ENCODE results near the gene ZNF772. TPM values are rescaled to one million over a fixed set of nuclear protein-coding genes. Genes with fewer than 3 reads are reported as not detected.

ZNF772 gene
- total and polyA plus RNA-seq, 5 experiments from 2014 or later: 2.6 to 23.8 (median 3.4) TPM

DNA sequence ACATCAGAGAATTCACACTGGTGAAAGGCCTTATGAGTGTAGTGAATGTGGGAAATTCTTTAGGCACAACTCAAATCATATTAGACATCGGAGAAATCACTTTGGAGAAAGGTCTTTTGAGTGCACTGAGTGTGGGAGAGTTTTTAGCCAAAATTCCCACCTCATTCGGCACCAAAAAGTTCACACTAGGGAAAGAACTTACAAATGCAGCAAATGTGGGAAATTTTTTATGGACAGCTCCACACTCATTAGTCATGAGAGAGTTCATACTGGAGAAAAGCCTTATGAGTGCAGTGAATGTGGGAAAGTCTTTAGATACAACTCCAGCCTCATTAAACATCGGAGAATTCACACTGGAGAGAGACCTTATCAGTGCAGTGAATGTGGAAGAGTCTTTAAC lies 56.3 kb downstream of the ZNF772 start:
- Mint-ChIP-seq H3K36me3 (peaks cover 56 to 65% (median 60%) of the 10 kb centered on the region in 3 donors), H3K4me1 (peaks cover 0 to 7% (median 6%) of the 10 kb centered on the region in 4 donors)
- no peak for ATAC-seq

DNA sequence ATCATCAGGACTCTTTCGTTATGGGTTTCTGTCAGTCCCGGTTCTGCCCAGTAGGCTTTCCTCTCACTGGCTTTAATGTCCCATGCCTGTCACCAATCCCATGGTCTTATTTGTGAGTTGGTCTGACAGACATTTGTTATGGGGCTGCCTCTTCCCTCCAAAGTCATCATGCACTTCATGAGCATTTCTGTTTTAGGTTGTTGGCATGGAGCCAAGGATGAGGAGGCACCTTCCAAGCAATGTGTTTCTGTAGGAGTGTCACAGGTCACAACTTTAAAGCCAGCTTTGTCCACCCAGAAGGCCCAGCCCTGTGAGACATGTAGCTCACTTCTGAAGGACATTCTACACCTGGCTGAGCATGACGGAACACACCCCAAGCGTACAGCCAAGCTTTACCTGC lies 57.9 kb downstream of the ZNF772 start:
- H3K27ac Mint-ChIP-seq: no peak overlapping the region
- H3K9me3 Mint-ChIP-seq: peaks cover 8 to 93% (median 43%) of the 10 kb centered on the region in 9 donors
- ATAC-seq: no peak
- POLR2A ChIA-PET: no interaction called here
- DNase-seq: no peak
- H3K27me3 Mint-ChIP-seq: no peaks in the 10 kb centered on the region
- peaks cover 68 to 76% (median 72%) of the 10 kb centered on the region in 3 donors for H3K36me3 Mint-ChIP-seq
- no peak overlapping the region for H3K4me3 Mint-ChIP-seq
- H3K4me1 Mint-ChIP-seq: peaks cover 3 to 20% (median 17%) of the 10 kb centered on the region in 4 donors

More for the DNA sequence above, 56.3 kb downstream of the ZNF772 start:
- Mint-ChIP-seq H3K9me3 (peaks cover 8 to 93% (median 33%) of the 10 kb centered on the region in 9 donors), H3K27me3 (no peaks in the 10 kb centered on the region), H3K27ac (no peak overlapping the region), H3K4me3 (no peak overlapping the region)
- DNase-seq: no peak
- POLR2A ChIA-PET: no interaction called here

Other genes starting within 250 kb of the ZNF772 start
- gene AURKC, start 246.5 kb downstream of the ZNF772 start, total RNA-seq: 1 to 10 TPM; 1.0 to 2.0 TPM
- gene AURKC, start 246.5 kb downstream of the ZNF772 start, polyA plus RNA-seq: not detected
- 10 to 100 TPM; 22.3 to 24.3 TPM for gene ZNF805, start 236.9 kb downstream of the ZNF772 start, total RNA-seq
- gene ZNF805, start 236.9 kb downstream of the ZNF772 start, polyA plus RNA-seq: 1 to 10 TPM; 3.2 to 3.8 (median 3.6) TPM
- 10 to 100 TPM; 74.4 to 85.3 TPM for gene ZNF460, start 197.1 kb downstream of the ZNF772 start, total RNA-seq
- gene ZNF460, start 197.1 kb downstream of the ZNF772 start, polyA plus RNA-seq: 1 to 10 TPM; 5.4 to 9.4 (median 6.0) TPM
- 10 to 100 TPM; 13.1 to 13.7 TPM for gene ZNF543, start 157.1 kb downstream of the ZNF772 start, total RNA-seq
- 1 to 10 TPM in 2 of 3 donors, under 1 TPM in 1; 0.98 to 6.4 (median 2.7) TPM for gene ZNF543, start 157.1 kb downstream of the ZNF772 start, polyA plus RNA-seq
- gene ZNF304, start 126.3 kb downstream of the ZNF772 start, total RNA-seq: 10 to 100 TPM; 17.2 TPM
- 1 to 10 TPM; 1.5 to 3.3 (median 1.7) TPM for gene ZNF304, start 126.3 kb downstream of the ZNF772 start, polyA plus RNA-seq
- 10 to 100 TPM; 12.2 to 15.6 TPM for gene TRAPPC2B, start 114.0 kb downstream of the ZNF772 start, total RNA-seq
- 10 to 100 TPM; 15.0 to 20.5 (median 19.1) TPM for gene TRAPPC2B, start 114.0 kb downstream of the ZNF772 start, polyA plus RNA-seq
- gene ZNF547, start 114.0 kb downstream of the ZNF772 start, total RNA-seq: 1 to 10 TPM; 7.3 to 7.4 TPM
- gene ZNF547, start 114.0 kb downstream of the ZNF772 start, polyA plus RNA-seq: 1 to 10 TPM in 1 of 3 donors, under 1 TPM in 2; 0.28 to 1.2 (median 0.34) TPM
- gene ZNF548, start 87.7 kb downstream of the ZNF772 start, total RNA-seq: 10 to 100 TPM; 91.9 to 96.6 TPM
- gene ZNF548, start 87.7 kb downstream of the ZNF772 start, polyA plus RNA-seq: 10 to 100 TPM; 11.8 to 16.5 (median 12.2) TPM
- gene ZNF17, start 66.4 kb downstream of the ZNF772 start, total RNA-seq: 10 to 100 TPM; 23.9 to 27.1 TPM
- 1 to 10 TPM; 2.9 to 5.8 (median 4.5) TPM for gene ZNF17, start 66.4 kb downstream of the ZNF772 start, polyA plus RNA-seq
- 10 to 100 TPM; 19.4 to 20.3 TPM for gene ZNF749, start 42.2 kb downstream of the ZNF772 start, total RNA-seq
- gene ZNF749, start 42.2 kb downstream of the ZNF772 start, polyA plus RNA-seq: 10 to 100 TPM in 2 of 3 donors, 1 to 10 TPM in 1; 8.6 to 35.4 (median 22.2) TPM
- 1 to 10 TPM; 1.4 to 2.2 TPM for gene VN1R1, start 20.4 kb downstream of the ZNF772 start, total RNA-seq
- under 1 TPM; 0.17 to 0.32 (median 0.20) TPM for gene VN1R1, start 20.4 kb downstream of the ZNF772 start, polyA plus RNA-seq
- 10 to 100 TPM; 29.2 to 31.2 TPM for gene ZNF419, start 10.2 kb upstream of the ZNF772 start, total RNA-seq
- 10 to 100 TPM in 1 of 3 donors, 1 to 10 TPM in 2; 5.6 to 12.3 (median 5.8) TPM for gene ZNF419, start 10.2 kb upstream of the ZNF772 start, polyA plus RNA-seq
- 10 to 100 TPM; 25.2 to 30.9 TPM for gene ZNF773, start 22.4 kb upstream of the ZNF772 start, total RNA-seq
- 10 to 100 TPM in 1 of 3 donors, 1 to 10 TPM in 2; 8.7 to 18.6 (median 8.9) TPM for gene ZNF773, start 22.4 kb upstream of the ZNF772 start, polyA plus RNA-seq
- gene ZNF549, start 49.8 kb upstream of the ZNF772 start, total RNA-seq: 10 to 100 TPM; 24.7 to 25.5 TPM
- 1 to 10 TPM; 6.3 to 9.1 (median 8.6) TPM for gene ZNF549, start 49.8 kb upstream of the ZNF772 start, polyA plus RNA-seq
- gene ZNF550, start 82.3 kb upstream of the ZNF772 start, total RNA-seq: 10 to 100 TPM; 49.5 to 51.1 TPM
- gene ZNF550, start 82.3 kb upstream of the ZNF772 start, polyA plus RNA-seq: 10 to 100 TPM in 1 of 3 donors, 1 to 10 TPM in 2; 4.1 to 17.8 (median 6.1) TPM
- 10 to 100 TPM; 14.4 to 16.0 TPM for gene ZNF416, start 101.3 kb upstream of the ZNF772 start, total RNA-seq
- gene ZNF416, start 101.3 kb upstream of the ZNF772 start, polyA plus RNA-seq: 1 to 10 TPM; 4.1 to 7.6 (median 4.3) TPM
- gene ZIK1, start 106.6 kb upstream of the ZNF772 start, total RNA-seq: 10 to 100 TPM; 23.9 to 24.9 TPM
- 10 to 100 TPM in 1 of 3 donors, 1 to 10 TPM in 2; 4.2 to 11.4 (median 7.9) TPM for gene ZIK1, start 106.6 kb upstream of the ZNF772 start, polyA plus RNA-seq
- 10 to 100 TPM; 11.6 to 14.2 TPM for gene ZNF530, start 122.3 kb upstream of the ZNF772 start, total RNA-seq
- gene ZNF530, start 122.3 kb upstream of the ZNF772 start, polyA plus RNA-seq: 1 to 10 TPM in 2 of 3 donors, under 1 TPM in 1; 0.98 to 5.6 (median 5.4) TPM
- 10 to 100 TPM; 45.6 to 48.1 TPM for gene ZNF134, start 136.7 kb upstream of the ZNF772 start, total RNA-seq
- gene ZNF134, start 136.7 kb upstream of the ZNF772 start, polyA plus RNA-seq: 10 to 100 TPM in 2 of 3 donors, 1 to 10 TPM in 1; 9.6 to 15.1 (median 13.7) TPM
- gene ZNF211, start 155.6 kb upstream of the ZNF772 start, total RNA-seq: 10 to 100 TPM; 49.9 to 56.6 TPM
- 10 to 100 TPM; 13.5 to 18.5 (median 15.5) TPM for gene ZNF211, start 155.6 kb upstream of the ZNF772 start, polyA plus RNA-seq
- gene ZSCAN4, start 191.4 kb upstream of the ZNF772 start, total RNA-seq: not detected
- gene ZSCAN4, start 191.4 kb upstream of the ZNF772 start, polyA plus RNA-seq: not detected
- gene ZNF551, start 204.4 kb upstream of the ZNF772 start, total RNA-seq: 10 to 100 TPM; 24.7 to 28.1 TPM
- gene ZNF551, start 204.4 kb upstream of the ZNF772 start, polyA plus RNA-seq: 10 to 100 TPM in 2 of 3 donors, 1 to 10 TPM in 1; 8.1 to 10.5 (median 10.3) TPM
- gene ZNF154, start 231.6 kb upstream of the ZNF772 start, total RNA-seq: 10 to 100 TPM; 60.5 to 60.6 TPM
- 1 to 10 TPM; 1.1 to 2.4 (median 1.2) TPM for gene ZNF154, start 231.6 kb upstream of the ZNF772 start, polyA plus RNA-seq